ENCODE results near the gene GTF3C5. TPM values are rescaled to one million over a fixed set of nuclear protein-coding genes. Genes with fewer than 3 reads are reported as not detected.
"Not testable (repeated sequence)": the region's sequence is repeated elsewhere in the genome, so short reads cannot be mapped to it uniquely, and the experiment has no call there.

GTF3C5 gene, protein sequence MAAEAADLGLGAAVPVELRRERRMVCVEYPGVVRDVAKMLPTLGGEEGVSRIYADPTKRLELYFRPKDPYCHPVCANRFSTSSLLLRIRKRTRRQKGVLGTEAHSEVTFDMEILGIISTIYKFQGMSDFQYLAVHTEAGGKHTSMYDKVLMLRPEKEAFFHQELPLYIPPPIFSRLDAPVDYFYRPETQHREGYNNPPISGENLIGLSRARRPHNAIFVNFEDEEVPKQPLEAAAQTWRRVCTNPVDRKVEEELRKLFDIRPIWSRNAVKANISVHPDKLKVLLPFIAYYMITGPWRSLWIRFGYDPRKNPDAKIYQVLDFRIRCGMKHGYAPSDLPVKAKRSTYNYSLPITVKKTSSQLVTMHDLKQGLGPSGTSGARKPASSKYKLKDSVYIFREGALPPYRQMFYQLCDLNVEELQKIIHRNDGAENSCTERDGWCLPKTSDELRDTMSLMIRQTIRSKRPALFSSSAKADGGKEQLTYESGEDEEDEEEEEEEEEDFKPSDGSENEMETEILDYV
- total RNA-seq = 29.7 TPM

DNA sequence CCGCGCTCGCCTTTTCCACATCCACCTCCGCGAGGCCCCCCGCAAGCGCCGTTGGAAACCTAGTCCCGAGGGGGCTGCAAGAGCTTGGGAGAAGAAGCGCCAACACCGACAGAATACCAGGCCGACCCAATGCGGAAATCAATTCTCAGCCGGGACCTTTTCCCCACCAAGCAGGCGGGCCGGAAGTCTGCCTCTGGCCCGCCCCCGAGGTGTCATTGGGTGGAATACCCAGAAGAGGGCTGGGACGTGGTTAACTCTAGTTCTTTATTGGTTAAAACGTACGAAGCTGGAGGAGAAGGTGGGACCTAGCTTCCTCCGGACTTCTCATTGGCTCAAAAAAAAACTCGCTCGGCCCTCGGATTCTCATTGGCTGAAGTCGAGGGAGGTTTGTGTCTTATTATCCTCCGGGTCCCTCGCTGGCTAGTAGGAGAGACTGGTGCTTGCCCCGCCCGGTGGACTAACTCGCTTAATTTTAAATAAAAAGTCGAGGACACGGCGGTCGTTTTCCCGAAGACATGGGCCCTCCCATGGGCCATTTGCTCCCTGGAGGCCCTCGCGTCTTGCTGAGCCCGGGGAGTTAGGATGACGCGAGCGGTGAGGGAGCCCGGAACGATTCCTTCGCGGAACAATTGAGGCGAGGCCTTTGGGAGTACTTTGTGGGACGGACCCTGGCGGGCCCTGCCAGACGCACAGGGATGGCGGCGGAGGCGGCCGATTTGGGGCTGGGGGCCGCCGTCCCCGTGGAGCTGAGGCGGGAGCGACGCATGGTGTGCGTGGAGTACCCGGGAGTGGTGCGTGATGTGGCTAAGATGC is at the start of gene GTF3C5:
TSS of gene GTF3C5 (plus strand) at position 681 of the 813 bp plus-strand sequence. CDS start at position 696, 15 bp downstream.
- H3K4me1 ChIP-seq (ENCODE audit: insufficient read depth, low read length) = peaks cover 38% of the 10 kb centered on the region
- H3K27me3 ChIP-seq (ENCODE audit: insufficient read depth, low read length) = no peaks in the 10 kb centered on the region
- peak within 1 kb of the TSS; percentile 90 for H3K4me3 ChIP-seq (ENCODE audit: low read length)
- no peaks in the 10 kb centered on the region for H3K9me3 ChIP-seq (ENCODE audit: low read depth, low read length)

DNA sequence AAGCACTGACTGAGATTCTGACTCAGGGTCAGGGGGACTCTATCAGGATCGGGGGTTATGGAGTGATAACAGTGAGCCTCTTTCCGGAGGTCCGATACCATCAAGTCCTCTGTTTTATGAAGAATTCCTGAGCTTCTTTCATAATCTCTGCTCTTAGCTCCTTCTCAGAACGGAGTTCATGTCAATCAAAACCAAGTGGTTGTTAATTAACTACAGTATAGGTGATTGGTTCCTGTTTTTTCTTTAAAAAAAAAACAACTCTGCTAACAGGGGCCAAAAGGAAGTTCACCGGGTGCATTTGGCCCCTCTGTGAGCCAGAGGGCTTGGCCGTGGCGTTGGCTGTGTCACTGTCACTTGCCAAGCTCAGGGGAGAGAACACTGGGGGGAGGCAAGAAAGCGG is 48.3 kb upstream of the GTF3C5 start:
- H3K9me3 ChIP-seq (ENCODE audit: low read depth, low read length) = no peaks in the 10 kb centered on the region
- no peak overlapping the region for H3K4me3 ChIP-seq (ENCODE audit: low read length)
- H3K27me3 ChIP-seq (ENCODE audit: insufficient read depth, low read length) = peaks cover 29% of the 10 kb centered on the region
- H3K4me1 ChIP-seq (ENCODE audit: insufficient read depth, low read length) = peaks cover 24% of the 10 kb centered on the region

DNA sequence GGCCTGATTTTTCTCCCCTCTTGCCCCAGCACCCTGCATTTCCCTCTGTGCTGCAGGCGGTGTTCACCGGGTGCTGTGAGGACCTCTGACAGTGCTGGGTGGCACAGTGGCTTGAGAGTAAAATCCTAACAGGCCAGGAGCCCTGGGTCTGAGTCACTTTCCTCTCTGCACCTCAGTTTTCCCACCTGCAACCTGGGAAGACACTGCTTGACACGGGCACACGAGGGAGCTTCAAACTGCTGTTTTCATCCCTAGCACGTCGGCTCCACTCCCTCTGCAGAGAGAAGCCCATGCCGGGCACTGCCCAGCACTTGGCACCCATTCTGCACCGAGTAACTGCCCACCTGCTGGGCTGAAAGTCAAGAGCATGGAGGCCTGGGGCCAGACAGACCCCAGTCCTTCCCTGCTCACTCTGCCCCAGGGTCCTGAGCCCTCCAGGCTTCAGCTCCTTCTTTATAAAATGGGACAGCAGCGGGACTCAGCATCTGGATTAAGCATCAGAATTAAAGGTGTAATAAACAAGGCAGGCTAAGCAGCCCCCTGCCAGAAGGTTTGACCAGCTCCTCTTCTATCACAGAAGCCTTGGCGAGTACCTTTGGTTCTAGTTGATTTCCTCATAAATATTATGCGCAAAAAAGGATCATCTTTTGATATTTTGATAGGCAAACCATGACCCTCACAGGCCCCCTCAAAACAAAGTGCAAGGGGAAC is 47.2 kb upstream of the GTF3C5 start:
- Histone ChIP-seq H3K9me3 (ENCODE audit: low read depth, low read length) (no peaks in the 10 kb centered on the region), H3K27me3 (ENCODE audit: insufficient read depth, low read length) (peaks cover 23% of the 10 kb centered on the region), H3K4me3 (ENCODE audit: low read length) (no peak overlapping the region), H3K4me1 (ENCODE audit: insufficient read depth, low read length) (peaks cover 14% of the 10 kb centered on the region)

DNA sequence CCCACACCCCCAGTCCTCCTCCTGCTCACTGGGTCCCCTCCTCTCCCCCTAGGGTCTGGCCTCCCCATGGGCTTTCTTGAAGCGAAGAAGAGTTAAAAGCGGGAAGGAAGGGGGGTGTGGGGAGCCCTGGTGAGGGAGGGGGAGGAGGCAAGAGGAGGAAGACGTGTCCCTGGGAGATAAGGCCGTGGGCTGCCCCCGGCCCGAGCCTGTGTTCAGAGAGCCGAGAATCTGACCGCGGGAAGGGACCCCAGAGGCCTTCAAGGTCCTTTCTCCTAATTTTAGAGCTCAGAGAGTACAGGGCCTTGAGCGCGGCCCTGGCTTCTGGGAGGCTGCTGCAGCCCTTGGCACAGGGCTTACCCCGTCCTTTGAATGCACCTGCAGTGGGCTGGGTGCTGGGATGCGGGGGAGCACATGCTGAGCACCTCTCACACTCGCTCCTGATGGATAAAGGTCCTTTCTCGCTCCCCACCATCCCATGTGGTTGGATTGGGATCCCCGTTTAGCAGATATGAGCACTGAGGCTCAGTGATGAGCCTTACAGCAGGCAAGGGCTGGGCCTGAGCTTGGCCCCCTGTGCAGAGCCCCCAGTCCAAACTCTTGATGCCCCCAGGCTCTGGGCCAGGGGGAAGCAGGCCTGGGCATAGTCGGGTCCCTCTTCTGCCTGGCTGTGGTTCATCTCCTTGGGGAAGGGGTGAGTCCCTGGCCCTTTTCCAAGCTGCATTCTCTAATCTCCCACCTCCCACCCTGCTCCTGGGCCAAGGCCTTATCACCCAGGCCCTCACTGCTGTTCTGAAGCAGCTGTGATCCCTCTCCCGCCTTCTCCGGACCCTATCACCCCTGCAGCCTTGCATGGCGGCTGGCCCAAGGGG is 46.4 kb upstream of the GTF3C5 start:
- H3K4me3 ChIP-seq (ENCODE audit: low read length) = no peak overlapping the region
- H3K27me3 ChIP-seq (ENCODE audit: insufficient read depth, low read length) = peaks cover 15% of the 10 kb centered on the region
- no peaks in the 10 kb centered on the region for H3K9me3 ChIP-seq (ENCODE audit: low read depth, low read length)
- peaks cover 10% of the 10 kb centered on the region for H3K4me1 ChIP-seq (ENCODE audit: insufficient read depth, low read length)

DNA sequence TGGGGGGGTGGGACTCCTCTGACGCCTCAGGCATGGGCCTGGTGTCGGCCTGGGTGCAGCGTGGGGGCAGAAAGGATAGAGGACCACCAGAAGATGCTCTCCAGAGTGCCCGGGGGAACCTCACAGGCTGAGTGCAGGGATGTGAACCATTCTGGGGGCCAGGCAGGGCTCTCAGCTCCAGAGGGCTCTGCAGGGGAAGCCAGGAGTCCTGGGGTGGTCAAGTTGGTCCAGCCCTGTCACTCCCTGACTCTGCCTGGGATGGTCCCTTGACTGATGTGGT is 45.8 kb upstream of the GTF3C5 start:
- H3K4me3 ChIP-seq (ENCODE audit: low read length) = no peak overlapping the region
- H3K4me1 ChIP-seq (ENCODE audit: insufficient read depth, low read length) = peaks cover 10% of the 10 kb centered on the region
- no peaks in the 10 kb centered on the region for H3K9me3 ChIP-seq (ENCODE audit: low read depth, low read length)
- H3K27me3 ChIP-seq (ENCODE audit: insufficient read depth, low read length) = peaks cover 9% of the 10 kb centered on the region

DNA sequence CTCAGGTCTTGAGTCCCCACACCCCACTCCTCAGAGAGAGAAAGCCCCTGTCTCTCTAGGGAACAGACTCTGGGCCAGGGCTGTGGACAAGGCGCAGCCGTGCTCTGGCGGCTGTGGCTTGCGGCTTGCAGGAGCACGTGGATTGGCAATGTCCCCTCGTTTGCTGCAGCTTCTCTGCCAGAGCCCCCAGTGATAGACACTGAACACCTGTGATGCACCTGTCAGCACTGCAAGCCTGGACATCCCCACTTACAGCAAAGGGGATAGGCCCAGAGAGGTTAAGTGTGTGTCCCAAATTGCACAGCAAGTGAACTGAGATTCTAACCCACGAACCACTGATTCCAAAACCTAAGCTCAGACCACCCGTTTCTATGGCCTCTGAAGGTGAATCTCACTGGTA is 45.3 kb upstream of the GTF3C5 start:
- Histone ChIP-seq H3K4me1 (ENCODE audit: insufficient read depth, low read length) (peaks cover 10% of the 10 kb centered on the region), H3K9me3 (ENCODE audit: low read depth, low read length) (no peaks in the 10 kb centered on the region), H3K27me3 (ENCODE audit: insufficient read depth, low read length) (peaks cover 4% of the 10 kb centered on the region), H3K4me3 (ENCODE audit: low read length) (no peak overlapping the region)

DNA sequence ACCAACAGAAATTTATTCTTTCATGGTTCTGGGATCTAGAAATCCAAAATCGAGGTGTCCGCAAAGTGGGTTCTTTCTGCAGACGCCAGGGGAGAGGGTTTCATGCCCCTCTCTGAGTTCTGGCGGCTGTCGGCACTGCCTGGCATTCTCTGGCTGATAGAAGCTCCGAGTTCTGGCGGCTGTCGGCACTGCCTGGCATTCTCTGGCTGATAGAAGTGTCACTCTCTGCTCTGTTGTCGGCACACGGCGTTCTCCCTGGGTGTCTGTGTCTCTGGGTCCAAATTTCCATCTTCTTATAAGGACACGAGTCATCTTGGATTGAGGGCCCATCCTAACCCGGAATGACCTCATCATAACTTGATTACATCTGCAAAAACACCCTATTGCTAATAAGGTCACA is 44.7 kb upstream of the GTF3C5 start:
- Histone ChIP-seq H3K27me3 (ENCODE audit: insufficient read depth, low read length) (no peaks in the 10 kb centered on the region), H3K9me3 (ENCODE audit: low read depth, low read length) (no peaks in the 10 kb centered on the region), H3K4me1 (ENCODE audit: insufficient read depth, low read length) (peaks cover 13% of the 10 kb centered on the region), H3K4me3 (ENCODE audit: low read length) (no peak overlapping the region)

DNA sequence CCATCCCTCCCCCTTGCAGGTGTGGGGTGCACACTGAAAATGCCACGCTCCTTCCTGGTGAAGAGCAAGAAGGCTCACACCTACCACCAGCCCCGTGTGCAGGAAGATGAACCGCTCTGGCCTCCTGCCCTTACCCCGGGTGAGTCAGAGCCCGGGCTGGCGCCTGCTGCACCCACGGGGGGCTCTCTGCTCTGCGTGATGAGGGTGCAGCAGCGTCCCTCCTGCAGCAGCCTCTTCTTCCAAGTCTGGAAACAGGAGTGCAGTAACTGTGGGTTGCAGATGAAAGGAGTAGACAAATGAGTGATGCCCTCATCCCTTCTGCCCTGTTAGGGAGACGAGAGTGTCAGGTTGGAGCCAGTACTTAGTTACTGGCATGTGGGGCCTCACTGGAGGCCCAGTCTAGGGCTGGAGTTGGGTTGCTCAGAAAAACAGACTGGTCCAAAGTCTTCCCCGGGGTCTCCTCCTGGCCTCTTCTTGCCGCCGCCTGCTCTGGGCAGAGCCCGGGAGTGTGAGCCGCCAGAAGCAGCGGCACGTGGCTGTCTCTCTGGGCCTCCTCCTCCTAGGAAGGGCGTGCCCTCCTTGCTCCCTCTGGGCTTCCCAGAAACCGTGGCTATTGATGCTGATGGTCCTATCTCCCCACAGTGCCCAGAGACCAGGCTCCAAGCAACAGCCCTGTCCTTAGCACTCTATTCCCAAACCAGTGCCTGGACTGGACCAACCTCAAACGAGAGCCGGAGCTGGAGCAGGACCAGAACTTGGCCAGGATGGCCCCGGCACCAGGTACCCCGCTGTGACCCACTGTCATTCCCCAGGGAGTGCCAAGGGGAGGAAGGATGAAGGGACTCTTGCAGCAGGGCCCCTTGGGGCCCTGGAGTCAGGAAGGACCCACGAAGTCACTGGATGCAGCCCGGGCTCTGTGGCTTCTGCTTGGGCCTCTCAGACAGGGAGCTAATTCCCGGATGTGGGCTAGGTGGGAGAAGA is 43.9 kb upstream of the GTF3C5 start:
- Histone ChIP-seq H3K27me3 (ENCODE audit: insufficient read depth, low read length) (peaks cover 2% of the 10 kb centered on the region), H3K4me3 (ENCODE audit: low read length) (no peak overlapping the region), H3K4me1 (ENCODE audit: insufficient read depth, low read length) (peaks cover 20% of the 10 kb centered on the region), H3K9me3 (ENCODE audit: low read depth, low read length) (no peaks in the 10 kb centered on the region)

DNA sequence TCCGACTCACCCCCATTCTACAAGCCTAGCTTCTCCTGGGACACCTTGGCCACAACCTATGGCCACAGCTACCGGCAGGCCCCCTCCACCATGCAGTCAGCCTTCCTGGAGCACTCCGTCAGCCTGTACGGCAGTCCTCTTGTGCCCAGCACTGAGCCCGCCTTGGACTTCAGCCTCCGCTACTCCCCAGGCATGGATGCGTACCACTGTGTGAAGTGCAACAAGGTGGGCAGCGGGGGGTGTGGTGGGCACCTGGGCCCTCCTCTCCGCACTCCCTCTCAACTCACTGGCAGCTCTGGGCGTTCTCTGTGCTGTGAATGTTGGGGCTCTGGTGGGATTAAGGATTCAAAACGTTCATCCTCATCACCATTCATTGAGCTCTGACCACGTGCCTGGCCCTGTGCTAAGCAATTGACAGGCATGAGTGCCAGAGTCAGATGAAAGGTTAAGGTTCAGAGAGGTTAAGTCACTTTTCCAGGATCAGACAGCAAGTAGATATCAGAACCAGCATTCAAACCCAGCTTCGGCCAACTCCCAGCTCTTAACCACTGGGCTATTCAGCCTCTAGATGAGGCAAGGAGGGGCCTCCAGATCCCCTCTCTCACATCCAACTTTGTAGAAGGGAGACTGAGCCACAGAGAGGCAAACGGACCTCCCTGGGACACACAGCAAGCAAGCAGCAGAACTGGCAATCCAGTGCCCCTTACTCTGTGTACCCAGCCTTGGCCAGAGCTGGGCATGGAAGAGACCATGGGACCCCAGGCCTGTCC is 42.4 kb upstream of the GTF3C5 start:
- Histone ChIP-seq H3K4me1 (ENCODE audit: insufficient read depth, low read length) (peaks cover 16% of the 10 kb centered on the region), H3K4me3 (ENCODE audit: low read length) (no peak overlapping the region), H3K27me3 (ENCODE audit: insufficient read depth, low read length) (peaks cover 3% of the 10 kb centered on the region), H3K9me3 (ENCODE audit: low read depth, low read length) (no peaks in the 10 kb centered on the region)

DNA sequence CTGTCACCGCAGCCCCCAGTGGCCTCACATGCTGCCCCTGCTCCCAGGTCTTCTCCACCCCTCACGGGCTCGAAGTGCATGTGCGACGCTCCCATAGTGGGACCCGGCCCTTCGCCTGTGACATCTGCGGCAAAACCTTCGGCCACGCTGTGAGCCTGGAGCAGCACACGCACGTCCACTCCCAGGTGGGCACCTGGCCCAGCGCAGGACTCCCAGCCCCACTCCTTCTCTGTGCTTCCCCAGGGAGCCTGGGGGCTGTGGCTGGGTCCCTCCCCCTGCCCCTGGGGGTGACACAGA is 41.8 kb upstream of the GTF3C5 start:
- Histone ChIP-seq H3K4me1 (ENCODE audit: insufficient read depth, low read length) (peaks cover 16% of the 10 kb centered on the region), H3K9me3 (ENCODE audit: low read depth, low read length) (no peaks in the 10 kb centered on the region)

DNA sequence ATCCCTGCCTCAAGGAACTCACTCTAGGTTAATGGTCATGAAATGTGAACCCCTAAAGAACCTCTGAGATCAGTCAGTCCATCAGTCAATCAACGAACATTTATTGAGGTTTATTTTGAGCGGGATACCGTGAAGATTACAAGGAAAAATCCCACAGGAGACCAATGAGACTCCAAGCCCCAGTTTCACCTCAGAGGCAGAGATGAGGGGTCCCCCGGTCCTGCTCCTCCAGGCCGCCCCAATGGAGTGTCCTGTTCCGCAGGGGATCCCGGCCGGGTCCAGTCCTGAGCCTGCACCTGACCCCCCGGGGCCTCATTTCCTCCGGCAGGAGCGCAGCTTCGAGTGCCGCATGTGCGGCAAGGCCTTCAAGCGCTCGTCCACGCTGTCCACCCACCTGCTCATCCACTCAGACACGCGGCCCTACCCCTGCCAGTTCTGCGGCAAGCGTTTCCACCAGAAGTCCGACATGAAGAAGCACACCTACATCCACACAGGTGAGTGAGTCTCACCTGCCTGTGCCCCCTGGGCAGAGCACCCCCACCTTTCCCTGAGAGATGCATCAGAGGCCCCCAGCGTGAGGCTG is 41.3 kb upstream of the GTF3C5 start:
- Histone ChIP-seq H3K27me3 (ENCODE audit: insufficient read depth, low read length) (peaks cover 3% of the 10 kb centered on the region), H3K4me1 (ENCODE audit: insufficient read depth, low read length) (peaks cover 20% of the 10 kb centered on the region)

More for the DNA sequence above, 41.8 kb upstream of the GTF3C5 start:
- no peak overlapping the region for H3K4me3 ChIP-seq (ENCODE audit: low read length)
- peaks cover 3% of the 10 kb centered on the region for H3K27me3 ChIP-seq (ENCODE audit: insufficient read depth, low read length)

DNA sequence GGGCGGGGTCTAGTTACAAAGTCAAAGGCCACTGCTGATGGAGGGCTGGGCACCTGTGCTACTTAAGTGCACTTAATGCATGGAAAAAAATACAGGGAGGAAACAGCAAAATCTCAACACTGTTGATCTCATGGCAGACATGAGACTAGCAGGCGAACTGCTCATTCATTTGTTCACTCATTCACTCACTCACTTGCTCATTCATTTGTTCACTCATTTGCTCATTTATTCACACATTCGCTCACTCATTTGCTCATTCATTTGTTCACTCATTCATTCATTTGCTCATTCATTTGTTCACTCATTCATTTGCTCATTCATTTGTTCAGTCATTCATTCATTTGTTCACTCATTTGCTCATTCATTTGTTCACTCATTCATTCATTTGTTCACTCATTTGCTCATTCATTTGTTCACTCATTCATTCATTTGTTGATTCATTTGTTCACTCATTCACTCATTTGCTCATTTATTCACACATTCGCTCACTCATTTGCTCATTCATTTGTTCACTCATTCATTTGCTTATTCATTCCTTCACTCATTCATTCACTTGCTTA is 40.7 kb upstream of the GTF3C5 start:
- H3K4me1 ChIP-seq (ENCODE audit: insufficient read depth, low read length) = peaks cover 23% of the 10 kb centered on the region

More for the DNA sequence above, 41.3 kb upstream of the GTF3C5 start:
- Histone ChIP-seq H3K9me3 (ENCODE audit: low read depth, low read length) (no peaks in the 10 kb centered on the region), H3K4me3 (ENCODE audit: low read length) (no peak overlapping the region)

More for the DNA sequence above, 40.7 kb upstream of the GTF3C5 start:
- H3K27me3 ChIP-seq (ENCODE audit: insufficient read depth, low read length); H3K9me3 ChIP-seq (ENCODE audit: low read depth, low read length); H3K4me3 ChIP-seq (ENCODE audit: low read length): not testable (repeated sequence)
